ENCODE results near the gene SCO2.

The SCO2 gene

DNA sequence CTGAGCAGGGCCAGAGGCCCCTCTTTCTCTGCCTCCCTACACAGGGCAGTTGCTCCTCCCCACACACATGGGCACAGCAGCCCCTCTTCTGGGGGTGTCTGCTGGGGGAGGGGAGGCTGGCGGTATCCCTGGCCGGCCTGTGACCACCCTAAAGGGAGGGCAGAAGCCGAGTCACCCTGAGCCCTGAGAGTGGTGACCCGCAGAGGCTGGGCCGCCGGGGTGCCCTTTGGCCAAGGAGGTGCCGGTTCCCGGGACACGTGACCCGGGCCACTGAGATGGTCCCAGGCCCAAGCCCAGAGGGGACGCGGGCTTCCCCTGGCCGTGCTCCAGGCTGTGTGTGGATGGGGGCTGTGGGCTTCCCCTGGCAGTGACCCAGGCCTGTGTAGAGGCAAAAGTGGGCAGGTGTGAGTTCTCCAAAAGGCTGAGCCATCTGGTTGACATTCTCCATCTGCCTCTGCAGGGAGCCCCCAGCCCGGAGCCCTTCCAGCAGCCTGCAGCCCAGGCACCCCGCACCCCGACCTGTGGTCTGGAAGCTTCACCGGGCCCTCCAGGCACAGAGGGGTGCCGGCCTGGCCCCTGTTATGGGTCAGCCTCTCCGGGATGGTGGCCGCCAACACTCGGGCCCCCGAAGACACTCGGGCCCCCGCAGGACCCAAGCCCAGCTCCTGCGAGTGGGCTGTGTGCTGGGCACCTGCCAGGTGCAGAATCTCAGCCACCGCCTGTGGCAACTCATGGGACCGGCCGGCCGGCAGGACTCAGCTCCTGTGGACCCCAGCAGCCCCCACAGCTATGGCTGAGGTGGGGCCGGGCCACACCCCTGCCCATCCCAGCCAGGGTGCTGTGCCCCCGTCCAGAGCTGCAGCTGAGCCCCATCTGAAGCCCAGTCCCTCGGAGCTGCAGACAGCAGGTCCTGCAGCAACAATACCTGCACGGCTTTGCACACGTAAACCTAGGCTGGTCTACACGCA is 43.0 kb downstream of the SCO2 start:
- DNase-seq, result no peak

DNA sequence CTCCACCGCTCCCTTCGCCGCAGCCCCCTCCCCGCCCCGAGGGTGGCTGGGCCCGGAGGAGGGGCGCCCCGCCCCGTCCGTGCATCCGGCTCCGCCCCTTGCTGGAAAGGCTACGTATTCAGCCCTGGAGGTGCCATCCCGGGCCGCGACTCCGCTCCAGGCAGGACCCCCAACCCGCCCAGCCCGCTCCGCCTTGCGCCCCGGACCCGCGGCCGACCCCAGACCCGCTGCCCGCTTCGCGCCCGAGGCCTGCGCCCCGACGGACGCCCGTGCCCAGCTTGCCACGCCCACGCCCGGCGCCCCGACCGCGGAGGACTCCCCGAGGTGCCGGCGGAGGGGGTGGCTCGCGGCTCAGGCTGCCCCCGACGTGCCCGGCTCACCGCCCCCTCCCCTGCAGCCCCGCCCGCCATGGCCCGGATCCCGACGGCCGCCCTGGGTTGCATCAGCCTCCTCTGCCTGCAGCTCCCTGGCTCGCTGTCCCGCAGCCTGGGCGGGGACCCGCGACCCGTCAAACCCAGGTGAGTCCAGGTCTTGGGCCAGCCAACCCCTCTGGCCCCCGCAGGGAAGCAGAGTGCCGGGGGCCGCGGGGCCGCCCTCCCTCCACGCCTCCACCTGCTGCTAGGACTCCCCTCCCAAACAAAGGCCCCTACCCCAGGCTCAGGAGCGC is 43.8 kb downstream of the SCO2 start, which contains the start of gene ADM2:
ADM2 (plus strand) TSS at position 104 of the 667 bp plus-strand sequence; CDS start at position 409, 305 bp downstream.
- no peak for DNase-seq

DNA sequence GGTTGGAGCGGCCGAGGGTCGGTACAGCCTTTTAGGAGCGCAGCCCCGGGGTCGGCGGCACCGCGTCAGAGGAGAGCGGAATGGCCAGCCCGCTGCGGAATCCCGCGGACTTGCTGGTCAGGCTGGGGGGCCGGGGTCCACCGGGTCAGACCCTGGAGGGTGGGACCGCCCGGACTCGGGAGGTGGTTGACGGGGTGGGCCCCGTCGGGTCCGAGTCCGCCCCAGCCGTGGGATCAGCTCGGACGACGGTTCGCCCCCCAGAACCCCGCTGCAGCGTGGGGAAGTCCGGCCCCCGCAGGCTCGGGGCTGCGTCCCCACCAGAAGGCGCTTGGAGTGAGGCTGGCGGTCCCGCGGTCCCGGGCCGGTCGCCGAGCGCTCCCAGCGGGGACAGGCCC is 44.4 kb downstream of the SCO2 start:
- no peak for DNase-seq

DNA sequence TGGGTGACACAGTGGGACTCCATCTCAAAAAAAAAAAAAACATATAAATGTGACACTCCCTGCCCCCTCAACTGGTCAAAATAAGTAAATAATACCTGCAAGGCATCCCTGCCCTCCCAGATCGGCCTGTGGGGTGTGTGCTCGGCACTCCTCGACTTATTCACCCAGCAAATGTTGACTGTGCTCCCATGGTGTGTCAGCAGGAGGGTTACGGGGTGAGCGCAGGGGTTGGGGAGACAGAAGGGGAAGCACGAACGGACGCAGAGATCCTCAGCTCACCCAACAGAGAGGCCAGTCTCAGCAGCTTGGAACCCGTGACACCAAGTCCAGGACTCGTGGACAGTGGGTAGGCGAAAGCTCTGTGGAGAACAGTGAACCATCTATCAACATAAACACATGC is 45.7 kb downstream of the SCO2 start:
- no peak for DNase-seq

DNA sequence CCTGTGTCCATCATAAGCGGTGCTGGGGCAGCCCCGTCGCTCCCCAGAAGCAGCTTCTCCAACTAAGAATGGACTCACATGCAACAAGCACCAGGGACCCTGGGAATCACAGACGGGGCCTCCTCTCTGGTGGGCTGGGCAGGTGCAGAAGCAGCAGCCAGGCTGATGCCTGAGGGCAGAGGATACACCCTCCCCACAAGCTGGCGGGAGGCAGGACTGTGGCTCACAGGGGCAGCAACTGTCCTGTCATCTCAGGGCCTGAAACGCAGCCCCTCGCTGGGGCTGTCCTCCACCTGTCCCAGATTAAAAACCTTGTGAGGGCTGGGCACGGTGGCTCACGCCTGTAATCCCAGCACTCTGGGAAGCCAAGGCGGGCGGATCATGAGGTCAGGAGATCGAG is 47.5 kb downstream of the SCO2 start:
- DNase-seq, result no peak

DNA sequence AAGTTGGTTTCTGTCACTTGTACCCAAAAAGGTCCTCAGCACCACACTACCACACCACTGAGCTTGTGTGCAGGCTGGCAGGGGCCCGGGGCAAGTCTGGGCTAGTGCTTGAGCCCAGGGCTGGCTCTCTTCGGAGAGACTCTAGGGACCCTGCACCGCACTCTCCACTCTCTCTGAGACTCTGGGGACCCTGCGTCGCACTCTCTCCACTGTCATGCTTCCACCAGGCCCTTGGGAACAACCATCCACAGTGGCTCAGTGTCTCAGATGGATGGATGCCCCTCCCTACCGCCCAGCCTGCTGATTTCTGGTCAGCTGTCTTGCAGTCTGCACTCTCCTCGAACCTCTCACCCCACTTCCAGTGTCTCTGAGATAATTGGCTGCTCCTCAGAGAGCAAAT is 48.5 kb downstream of the SCO2 start:
- no peak for DNase-seq

DNA sequence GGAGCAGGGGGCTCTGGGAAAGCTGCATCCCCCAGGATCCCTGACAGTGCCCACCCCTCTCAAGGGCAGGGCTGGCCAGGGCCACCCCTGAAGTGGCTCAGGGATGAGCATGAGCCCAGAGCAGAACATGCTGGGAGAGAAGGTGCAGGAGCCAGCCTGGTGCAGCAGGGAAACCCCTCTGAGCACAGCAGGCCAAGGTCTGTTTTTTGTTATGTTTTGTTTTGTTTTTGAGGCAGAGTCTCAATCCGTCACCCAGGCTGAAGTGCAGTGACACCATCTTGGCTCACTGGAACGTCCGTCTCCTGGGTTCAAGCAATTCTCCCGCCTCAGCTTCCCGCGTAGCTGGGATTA is 49.8 kb downstream of the SCO2 start:
- no peak for DNase-seq

DNA sequence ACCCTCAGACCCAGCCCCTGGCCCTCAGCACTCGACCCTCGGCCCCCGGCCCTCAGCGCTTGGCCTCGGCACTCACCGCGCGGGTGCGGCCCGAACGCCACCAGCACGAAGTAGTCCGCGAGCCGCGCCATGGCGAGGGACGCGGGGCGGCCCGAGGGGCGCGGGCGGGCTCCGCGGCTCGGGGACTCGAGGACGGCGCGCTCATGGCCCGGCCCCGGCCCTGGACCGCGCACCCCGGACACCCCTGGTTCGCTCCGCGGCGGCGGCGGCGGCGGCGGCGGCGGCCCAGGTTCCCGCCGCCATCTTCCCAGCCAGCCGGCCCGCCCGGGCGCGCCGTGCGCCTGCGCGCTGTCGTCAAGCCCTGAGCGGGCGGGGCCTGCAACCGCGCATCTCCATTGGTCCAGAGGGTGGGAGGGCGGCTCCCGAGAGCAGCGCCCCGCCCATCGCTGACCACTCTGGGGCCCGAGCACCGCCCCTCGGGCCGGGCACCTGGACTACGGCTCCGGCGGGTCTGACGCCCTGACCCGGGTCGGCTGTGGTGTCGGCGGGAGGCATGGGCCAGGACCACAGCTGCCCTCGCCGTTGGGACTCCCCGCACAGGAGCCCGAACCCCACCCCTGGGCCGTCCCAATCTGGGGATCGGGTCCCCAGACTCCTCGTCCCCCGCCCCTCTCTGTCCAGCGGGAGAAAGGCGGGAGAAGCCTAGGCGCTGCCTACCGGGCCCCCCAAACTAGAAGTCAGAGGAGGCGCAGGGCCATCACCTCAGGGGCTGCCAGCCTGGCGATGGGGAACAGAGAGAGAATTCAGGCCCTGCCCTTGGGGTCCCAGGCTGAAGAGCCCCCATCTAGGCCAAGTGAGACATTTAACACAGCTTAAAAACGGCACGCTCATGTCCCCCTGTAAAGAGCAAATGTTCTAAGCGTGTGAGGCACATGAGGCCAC is 50.4 kb downstream of the SCO2 start, which contains the start of gene SBF1:
SBF1 (minus strand) TSS at position 326 of the 942 bp plus-strand sequence; CDS start at position 131, 195 bp downstream.
- DNase-seq, result peak; percentile 41 to 94 (median 80)

DNA sequence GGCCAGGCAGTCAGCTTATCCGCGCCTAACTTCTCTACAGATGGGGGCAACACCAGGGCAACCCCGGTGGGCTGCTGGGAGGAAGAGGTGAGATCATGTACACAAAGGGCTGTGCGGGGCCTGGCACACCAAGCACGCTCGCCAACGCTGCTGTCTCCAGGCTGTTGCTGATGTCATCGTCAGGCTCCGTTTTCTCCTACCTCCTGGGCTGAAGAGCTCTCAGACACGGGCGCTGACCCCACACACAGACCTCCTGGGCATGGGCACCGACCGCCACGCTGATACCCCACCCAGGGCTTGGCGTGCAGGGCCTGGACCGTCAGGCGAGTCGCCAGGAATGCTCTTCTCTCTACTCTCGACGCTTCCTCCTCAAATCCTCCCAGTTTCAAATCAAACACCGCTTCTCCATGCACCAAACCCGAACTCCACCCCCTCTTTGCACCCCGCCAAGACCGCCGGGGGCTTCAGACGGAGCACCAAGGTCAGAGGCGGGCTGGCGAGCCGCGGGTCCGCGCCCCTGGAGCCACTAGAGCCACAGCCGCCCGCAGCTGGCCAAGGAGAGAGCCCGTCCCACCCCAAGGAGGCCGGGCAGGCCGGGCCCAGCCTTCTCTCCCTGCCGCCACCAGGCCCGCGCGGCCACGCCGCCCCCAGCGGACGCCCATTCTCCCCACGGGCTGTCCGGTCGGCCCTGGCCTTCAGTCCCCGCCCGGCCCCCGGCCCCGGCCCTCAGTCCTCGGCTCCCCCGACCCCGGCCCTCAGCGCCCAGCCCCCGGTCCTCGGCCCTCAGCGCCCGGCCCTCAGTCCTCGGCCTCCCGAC is 51.3 kb downstream of the SCO2 start:
- peak in 9 of 56 donors; percentile 12 to 36 (median 27) for DNase-seq
